HG03135 (cell line): Measurements from ENCODE around the gene RIBC2.
"Not testable (repeated sequence)": the region's sequence is repeated elsewhere in the genome, so short reads cannot be mapped to it uniquely, and the experiment has no call there.

ENCODE experiments used
- ATAC-seq: cut with Tn5 transposase; IDR thresholded peaks from one replicate; pipeline ENCODE4 v1.9.1; 2021; ENCODE audit warnings: mild to moderate bottlenecking, moderate library complexity; ENCODE audit not compliant: unreplicated experiment

RIBC2 gene

DNA sequence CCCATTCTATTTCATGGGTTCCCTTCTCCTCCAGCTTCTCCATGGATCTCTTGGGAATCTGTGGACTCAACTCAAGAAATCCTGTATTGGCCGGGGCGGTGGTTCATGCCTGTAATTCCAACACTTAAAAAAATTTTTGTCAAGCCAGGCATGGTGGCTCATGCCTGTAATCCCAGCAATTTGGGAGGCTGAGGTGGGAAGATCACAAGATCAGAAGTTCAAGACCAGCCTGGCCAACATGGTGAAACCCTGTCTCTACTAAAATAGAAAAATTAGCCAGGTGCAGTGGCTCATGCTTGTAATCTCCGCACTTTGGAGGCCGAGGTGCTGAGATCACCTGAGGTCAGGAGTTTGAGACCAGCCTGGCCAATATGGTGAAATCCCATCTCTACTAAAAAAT lies 34.1 kb downstream of the RIBC2 start:
- not testable (repeated sequence) for ATAC-seq

DNA sequence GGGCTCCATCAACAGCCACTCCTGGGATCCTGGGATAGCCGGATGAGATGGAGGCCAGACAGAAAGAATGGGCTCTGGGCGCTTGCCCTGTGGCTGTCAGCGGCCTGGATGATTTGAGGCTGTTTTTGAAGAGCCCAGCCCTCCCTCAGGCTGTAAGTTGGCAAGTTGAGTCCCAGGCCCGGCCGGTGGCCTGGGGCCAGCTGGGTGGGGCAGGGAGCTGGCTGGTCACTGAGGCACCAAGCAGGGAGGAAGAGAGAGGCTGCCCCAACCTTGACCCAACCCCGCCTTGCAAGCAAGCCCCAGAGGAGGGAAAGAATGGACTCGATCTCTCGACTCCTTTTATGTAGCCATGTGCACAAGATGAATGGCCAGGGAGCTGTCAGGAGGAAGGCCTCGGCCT lies 34.9 kb downstream of the RIBC2 start:
- no peak for ATAC-seq

DNA sequence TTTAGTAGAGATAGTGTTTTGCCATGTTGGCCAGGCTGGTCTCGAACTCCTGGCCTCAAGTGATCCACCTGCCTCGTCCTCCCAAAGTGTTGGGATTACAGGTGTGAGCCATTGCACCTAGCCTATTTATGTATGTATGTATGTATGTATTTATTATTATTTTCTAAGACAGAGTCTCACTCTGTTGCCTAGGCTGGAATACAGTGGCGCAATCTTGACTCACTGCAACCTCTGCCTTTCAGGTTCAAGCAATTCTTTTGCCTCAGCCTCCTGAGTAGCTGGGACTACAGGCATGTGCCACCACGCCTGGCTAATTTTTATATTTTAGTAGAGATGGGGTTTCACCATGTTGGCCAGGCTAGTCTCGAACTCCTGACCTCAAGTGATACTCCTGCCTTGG lies 35.9 kb downstream of the RIBC2 start:
- not testable (repeated sequence) for ATAC-seq

DNA sequence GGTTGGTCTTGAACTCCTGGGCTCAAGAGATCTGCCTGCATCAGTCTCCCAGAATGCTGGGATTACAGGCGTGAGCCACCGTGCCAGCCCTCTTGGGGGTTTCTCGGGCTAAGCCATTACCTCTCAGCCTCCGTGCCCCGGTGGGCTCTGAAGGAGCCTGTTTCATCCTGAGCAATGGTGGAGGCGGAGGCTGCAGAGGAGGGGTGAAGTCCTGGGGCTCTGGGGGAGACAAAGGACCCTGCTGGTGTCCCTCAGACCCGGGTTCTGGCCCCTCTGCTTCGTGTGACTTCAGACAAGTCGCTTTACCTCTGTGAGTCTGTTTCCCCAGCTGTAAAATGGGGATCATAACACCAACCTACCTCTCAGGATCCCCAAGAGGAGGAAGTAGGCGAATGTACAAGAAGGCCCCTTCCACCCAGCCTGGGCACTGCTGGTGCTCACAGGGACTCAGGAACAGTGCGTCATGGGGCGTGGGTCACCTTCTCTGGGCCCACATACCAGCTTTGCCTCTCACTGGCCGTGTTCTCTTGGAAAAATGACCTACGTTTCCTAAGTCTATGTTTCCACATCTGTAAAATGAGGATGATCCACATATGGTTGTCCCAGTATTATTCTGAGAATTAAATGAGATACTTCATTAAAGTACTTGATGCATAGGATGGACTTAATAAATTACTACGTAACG lies 36.8 kb downstream of the RIBC2 start:
- ATAC-seq, result no peak

DNA sequence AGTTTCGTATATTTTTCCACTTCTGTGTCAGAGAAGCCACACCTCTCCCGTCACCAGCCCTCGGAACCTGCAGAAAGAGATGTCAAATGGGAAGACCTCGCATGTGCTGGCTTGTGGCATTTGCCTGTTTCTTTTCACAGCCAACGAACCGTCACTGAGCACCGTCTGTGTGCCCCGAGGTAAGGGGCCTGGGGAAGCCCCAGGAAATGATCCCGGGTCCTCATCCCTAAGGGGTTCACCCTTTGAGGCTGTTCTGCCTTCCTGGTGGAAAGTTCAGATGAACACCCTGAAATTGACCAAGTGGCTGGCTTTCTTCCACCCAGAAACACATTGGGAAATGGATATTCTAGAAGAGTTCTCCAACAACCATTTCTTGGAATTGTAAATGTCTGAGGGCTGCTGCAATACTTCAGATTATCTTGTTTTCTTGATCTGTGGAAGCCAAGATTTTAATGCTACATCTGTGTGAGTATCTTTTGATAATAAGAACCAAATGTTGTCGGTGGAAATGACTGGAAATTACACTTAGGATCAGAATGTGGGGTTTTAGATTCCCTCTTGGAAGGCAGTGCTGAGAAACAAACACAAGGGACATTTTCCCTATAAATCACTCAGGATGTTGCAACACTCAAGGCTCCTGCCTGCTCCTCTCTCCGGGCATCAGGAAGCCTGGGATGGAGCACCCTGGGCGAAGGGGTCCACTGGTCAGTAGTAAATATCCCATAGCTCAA lies 37.6 kb downstream of the RIBC2 start:
- no peak for ATAC-seq

DNA sequence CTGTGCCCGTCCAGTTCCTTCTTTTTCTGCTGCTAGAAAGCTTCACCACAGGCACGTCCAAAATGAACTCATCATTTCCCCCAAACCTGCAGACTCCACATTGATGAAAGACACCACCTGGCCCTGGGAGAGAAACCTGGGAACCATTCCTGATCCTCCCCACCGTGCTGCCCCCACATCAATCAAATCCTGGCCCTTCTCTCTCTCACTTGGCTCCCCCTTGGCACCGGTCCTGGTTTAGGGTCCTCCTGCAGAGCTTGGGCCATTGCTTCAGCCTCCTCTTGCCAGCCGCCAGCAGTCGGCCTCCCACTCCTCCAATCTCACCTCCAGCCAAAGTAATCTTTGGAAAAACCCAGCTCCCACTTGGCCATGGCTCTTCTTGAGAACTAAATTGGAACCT lies 38.5 kb downstream of the RIBC2 start:
- no peak for ATAC-seq

DNA sequence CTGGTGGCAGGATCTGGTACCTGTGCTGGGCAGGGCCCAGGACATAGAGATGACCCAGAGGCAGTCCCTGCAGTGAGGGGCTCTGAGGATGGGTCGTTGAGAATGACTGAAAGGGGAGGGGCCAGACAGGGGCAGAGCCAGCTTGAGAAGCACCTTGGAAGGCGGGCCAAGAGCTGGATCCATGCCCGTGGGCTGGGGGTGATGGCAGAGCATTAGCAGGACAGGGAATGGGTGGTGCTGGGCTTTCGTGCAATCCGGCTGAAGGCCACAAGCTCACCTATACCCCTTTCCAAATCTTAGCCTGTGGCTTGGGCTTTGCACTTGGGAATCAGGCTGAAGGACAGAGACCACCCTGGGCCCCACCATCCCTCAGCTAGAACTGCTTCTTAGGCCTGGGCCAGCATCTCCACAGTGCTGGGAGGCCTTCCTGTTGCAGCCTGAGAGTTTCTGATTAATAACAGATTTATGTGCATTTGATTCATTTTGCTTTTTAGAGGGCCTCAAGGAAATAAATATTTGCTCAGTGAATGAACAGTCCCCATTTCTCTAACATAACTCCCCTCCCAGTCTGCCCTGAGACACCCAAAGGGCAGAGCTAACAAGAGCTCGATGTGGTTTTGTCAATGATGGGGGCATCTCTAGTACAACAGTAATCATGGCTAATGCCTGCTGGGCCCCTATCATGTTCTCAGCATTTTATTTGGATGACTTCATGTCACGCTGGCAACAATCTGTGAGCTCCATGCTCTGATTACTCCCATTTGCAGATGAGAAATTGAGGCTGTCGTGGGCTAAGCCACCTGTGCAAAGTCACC lies 39.3 kb downstream of the RIBC2 start:
- ATAC-seq, result no peak

DNA sequence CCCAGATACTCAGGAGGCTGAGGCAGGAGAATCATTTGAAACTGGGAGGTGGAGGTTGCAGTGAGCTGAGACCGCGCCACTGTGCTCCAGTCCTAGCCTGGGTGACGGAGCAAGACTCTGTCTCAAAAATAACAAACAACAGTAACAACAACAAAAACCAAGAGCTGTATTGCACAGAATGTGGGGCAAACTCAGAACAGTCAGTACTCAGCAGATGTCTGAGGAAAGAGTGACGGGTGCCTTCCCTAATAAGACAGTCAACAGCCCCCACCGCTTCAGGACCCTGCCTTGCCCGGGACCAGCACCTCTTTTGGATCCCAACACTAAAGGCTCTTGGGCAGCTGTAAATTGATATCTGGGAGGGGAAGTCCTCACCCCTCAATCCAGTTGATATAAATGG lies 40.3 kb downstream of the RIBC2 start:
- no peak for ATAC-seq

DNA sequence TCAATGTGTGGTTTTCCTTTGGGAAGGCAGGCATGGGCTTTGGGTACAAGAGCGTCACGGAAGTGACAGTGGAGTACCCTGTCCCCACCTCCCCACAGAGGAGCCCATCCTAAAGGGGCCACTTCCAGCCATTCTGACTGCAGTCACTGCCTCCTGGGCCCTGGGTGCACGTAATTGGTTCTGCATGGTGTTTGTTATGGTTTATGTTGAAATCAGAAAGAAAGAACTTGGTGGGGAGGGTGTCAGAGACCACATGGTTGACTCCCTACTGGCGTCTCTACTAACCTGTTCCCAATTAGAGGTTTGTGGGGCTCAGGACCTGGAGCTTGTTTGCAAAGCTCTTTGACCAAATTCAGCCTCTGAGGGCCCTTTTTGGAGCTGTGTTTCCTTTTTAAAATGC lies 40.8 kb downstream of the RIBC2 start:
- ATAC-seq, result no peak

DNA sequence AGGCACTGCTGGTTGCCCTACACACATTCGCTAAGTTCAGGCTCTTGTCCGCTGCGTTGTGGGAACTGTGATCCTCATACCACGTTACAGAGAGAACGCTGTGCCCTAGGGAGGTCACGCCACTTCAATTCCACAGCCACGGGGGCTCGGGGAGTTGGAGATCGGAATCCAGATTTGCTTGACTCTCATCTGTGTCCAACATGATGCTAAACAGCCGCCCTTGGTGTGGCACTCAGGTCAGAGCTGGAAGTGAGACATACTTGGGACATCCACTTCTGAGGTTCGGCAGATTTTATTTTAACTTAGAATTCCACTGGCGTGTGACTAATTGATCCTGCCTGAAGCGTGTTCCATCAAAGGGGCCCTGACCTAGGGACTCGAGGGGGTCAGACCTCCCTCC lies 41.7 kb downstream of the RIBC2 start:
- no peak for ATAC-seq

DNA sequence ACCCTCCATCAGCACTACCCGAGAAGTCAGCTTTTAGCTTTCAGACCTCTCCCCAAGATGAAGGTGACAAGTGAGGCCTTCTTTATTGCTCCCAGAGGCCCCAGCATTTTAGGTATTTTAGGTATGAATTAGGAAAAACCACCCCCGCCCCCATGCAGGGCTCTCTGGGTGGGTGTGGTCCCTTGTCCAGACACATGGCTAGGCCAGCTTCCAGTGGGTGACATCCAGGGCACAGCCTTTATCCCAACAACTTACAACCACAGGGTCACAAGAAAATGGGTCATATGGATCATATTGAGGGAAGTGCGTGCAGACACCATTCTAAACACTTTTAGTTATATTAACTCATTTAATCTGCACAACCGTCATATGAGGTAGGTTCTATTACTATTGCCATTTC lies 42.1 kb downstream of the RIBC2 start:
- no peak for ATAC-seq

DNA sequence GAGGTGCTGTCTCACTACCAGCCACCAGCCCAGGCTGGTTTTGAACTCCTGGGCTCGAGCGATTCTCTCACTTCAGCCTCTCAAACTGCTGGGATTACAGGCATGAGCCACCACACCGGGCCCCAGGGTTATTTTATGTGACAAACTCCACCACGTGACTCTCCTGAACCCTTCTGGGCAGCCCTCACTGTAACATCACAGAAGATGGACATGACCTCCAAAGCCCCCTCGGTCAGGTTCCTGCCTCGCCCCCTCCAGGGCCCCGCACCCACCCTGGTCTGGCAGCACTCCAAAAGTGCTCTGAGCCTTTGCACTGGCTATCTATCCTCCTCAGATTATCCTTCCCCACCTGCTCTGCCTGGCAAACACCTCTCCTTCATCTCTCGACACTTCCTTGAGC lies 43.3 kb downstream of the RIBC2 start:
- no peak for ATAC-seq

DNA sequence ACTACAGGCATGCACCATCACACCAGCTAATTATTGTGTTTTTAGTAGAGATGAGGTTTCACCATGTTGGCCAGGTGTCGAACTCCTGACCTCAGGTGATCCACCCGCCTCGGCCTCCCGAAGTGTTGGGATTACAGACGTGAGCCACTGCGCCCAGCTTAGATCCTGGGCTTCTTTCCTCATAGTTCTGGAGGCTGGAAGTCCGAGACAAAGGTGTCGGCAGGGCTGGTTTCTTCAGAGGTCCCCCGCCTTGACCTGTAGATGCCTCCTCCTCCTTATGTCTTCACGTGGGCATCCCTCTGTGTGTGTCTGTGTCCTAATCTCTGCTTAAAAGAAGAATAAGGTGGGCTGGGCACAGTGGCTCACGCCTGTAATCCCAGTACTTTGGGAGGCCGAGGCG lies 45.0 kb downstream of the RIBC2 start:
- ATAC-seq, result no peak

DNA sequence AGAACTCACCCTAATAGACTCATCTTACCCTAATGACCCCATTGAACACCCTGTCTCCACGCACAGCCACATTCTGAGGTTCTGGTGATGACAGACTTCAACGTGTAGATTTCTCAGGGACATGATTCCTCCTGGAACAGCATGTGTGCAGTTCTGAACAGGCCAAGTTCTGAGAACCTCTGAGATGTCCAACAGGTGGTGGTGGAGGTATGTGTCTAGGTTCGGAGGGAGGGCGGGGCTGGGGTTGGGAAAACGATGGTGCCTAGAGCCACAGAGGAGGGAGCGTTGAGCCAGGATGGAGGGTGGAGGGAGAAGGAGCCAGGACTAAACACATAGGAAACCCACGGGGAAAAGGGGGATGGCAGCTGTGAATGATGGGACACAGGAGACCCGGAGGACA lies 45.7 kb downstream of the RIBC2 start:
- no peak for ATAC-seq

DNA sequence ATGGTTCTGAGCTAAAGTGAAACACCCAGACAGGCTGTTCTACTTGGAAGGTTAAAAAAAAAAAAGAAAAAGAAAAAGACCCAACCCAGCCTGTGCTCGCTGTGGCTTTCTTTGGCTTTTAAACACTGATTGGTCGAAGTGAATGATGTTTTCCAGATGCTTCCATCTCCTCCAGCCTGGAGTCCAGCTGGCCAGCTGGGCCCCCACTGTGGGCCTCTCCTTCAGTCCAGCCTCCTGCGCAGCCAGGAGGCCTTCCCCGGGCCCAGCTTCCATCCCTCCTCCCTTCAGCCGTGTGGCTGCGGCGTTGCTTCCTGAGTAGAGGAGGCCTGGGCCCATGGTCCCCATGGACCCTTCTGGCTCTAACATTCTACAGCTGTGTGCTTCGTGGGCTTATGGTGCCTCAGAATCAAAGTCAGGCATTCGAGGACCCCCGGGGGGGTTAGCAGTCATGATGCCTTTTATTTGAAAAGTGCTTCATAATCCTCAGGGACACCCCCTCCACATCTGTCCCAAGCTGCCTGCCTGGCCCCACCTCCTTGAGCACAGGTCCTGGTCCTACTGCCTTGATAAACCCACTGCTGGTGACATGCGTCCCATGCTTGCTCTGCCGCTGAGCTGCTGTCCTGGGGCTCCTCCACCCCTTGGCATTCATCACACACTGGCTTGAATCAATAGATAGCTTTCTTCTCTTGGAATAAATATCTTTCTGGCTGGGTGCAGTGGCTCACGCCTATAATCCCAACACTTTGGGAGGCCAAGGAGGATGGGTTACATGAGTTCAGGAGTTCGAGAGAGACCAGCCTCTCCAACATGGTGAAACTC lies 47.0 kb downstream of the RIBC2 start:
- ATAC-seq, result no peak

DNA sequence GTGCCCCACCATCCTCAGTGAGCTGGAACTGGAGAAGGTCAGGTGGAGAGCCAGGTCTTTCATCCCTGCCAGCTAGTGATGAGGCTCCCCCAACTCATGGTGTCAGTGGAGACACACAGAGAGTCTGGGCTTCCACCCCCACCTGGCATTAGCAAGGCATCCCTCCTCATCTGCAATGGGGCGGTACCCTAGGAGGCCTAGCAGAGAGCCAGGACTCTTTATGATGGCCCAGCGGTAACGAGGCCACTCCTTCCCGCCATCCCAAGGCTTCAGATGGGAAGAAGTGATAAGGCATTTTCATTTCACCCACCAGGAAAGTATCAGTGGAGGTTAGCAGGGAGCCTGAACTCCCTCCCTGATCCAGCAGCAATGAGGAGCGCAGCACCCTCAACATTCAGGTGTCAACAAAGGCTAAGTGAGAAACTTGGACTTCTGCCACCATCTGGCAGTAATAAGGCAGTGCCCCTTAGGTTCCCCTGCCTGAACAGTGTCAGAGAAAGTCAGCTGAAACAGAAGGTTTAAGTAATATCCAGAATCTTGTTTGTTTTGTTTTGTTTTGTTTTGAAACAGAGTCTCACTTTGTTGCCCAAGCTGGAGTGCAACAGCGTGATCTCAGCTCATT lies 48.7 kb downstream of the RIBC2 start:
- ATAC-seq, result no peak

DNA sequence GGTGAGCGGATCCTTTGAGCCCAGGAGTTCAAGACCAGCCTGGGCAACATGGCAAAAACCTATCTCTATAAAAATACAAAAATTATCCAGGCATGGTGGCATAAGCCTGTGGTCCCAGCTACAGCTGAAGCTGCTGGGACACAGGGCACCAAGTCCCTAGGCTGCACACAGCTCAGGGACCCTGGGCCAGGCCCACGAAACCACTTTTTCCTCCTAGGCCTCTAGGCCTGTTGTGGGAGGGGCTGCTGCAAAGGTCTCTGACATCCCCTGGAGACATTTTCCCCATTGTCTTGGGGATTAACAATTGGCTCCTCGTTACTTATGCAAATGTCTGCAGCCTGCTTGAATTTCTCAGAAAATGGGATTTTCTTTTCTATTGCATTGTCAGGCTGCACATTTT lies 50.2 kb downstream of the RIBC2 start:
- not testable (repeated sequence) for ATAC-seq

DNA sequence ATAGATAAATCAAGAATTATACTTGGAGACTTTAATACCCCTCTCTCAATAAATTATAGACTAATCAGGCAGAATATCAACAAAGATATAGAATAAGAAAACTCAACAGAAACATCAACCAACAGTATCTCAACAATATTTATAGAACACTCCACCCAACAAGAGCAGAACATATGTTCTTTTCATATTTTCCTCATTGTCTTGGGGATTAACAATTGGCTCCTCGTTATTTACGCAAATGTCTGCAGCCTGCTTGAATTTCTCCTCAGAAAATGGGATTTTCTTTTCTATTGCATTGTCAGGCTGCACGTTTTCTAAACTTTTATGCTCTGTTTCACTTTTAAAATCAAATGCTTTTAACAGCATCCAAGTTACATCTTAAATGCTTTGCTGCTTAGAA lies 52.1 kb downstream of the RIBC2 start:
- no peak for ATAC-seq

DNA sequence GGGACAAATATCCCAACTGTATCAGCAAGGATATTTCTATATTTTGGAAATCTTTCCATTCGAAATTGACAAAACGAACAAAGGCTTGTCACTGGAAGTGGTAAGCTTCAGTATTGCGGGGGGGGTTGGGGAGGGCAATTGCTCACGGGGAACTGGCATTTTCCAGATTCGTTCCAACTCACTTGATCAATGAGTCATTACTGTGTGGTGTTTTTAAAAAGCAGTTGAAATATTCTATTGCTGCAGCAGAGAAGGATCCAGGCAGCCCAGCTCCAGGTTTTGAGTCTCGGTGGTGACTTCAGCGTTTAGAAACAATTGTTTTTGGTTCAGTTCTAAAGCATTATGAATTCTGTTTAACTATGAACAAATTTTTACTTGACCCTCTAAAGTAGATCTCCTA lies 55.4 kb downstream of the RIBC2 start:
- ATAC-seq, result no peak

DNA sequence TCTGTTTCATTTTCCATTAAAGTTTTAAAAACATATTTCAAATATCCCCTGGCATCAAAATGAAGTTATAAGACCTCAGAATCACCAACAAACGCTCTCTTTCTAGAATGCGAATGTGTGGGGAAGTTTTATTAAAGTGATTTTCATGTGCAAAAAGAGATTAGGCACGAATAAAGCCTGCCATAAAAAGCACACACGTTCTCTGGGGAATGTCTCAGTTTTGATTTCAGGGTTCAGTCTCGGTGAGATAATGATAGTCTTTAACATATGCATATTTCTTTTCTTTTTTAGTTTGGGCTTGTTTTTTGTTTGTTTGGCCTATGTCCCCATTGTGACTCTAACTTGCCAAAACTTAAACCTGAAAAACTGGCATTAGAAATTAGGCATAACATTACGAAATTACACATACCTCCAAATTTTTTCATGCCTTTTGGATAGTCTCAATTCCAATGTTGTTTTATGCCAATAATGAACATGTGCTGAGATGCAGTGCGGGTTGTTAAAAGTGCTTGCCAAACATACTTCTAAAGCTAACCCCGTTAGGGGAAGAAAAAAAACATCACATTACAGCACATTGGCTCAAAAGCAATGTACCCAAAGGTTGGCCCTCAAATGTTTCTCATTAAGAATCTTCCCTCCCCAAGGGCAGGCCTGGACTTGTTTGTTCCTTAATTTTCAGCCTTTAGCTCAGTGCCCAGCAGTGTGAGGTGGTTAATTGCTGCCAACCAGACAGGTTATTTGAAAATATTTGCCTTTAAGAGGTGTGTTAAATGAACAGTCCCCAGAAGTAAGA lies 56.0 kb downstream of the RIBC2 start:
- no peak for ATAC-seq
